Effector CD8-positive, alpha-beta T cell (primary cell): ENCODE results near the gene FAM131A.

Experiments
- DNase-seq: peaks from one replicate; lab custom pipeline; 2025; lab: John Stamatoyannopoulos, UW

FAM131A gene

DNA sequence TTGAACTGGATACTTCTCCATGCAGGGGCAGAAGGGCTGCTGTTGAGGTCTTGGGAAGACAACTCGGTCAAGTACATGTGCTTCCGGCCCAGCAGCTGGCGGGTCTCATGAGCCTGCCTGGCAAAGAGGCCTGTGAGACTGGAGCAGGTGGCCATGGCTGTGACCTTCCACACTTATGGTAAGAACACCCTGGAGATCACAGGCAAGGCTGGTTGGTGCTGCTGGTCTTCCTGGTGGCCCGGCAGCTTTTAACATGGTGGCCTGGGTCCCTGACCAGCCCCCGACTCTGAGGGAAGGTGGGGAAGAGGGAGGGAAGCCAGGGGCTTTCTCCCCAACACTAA lies 57.9 kb downstream of the FAM131A start:
- DNase-seq: no peak
